Measurements from ENCODE around the gene MIGA2.

MIGA2 gene

DNA sequence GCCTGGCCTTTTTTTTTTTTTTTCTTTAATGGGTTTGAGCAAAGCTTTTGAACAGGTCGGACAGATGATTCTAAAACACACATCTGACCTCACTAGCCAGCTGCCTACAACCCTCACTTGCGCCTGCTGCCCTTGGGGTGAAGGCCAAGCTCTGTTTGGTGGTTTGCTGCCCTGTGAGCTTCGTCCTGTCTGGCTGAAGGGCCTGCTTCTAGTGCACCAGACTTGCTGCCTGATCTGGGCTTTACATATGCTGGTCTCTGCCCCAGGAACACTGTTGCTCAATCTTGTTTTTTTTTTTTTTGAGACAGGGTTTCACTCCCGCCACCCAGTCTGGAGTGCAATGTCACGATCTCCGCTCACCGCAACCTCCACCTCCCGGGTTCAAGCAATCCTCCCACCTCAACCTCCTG lies 28.1 kb downstream of the MIGA2 start:
- no peaks in the 10 kb centered on the region; the same call in 1 of the 2 replicates for H3K36me3 ChIP-seq (ENCODE audit: insufficient read depth, low read length)

GRCh38 chr9:129068110-129068509 lies 31.7 kb downstream of the MIGA2 start:
- H3K4me1 ChIP-seq (ENCODE audit: insufficient read depth, low read length), result peaks cover 22% of the 10 kb centered on the region
- H3K9ac ChIP-seq (ENCODE audit: low read depth, low read length), result no peak overlapping the region
- H3K36me3 ChIP-seq (ENCODE audit: insufficient read depth, low read length), result no peaks in the 10 kb centered on the region; the same call in 1 of the 2 replicates
- no peaks in the 10 kb centered on the region for H3K9me3 ChIP-seq (ENCODE audit: control insufficient read depth, insufficient read depth, low read length)

More for the DNA sequence above, 28.1 kb downstream of the MIGA2 start:
- Histone ChIP-seq H3K9ac (ENCODE audit: low read depth, low read length) (no peak overlapping the region), H3K9me3 (ENCODE audit: control insufficient read depth, insufficient read depth, low read length) (no peaks in the 10 kb centered on the region), H3K4me1 (ENCODE audit: insufficient read depth, low read length) (no peaks in the 10 kb centered on the region)

GRCh38 chr9:129068990-129069861 lies 32.8 kb downstream of the MIGA2 start:
- no peak overlapping the region for H3K9ac ChIP-seq (ENCODE audit: low read depth, low read length)
- H3K36me3 ChIP-seq (ENCODE audit: insufficient read depth, low read length), result no peaks in the 10 kb centered on the region; the same call in 1 of the 2 replicates
- H3K9me3 ChIP-seq (ENCODE audit: control insufficient read depth, insufficient read depth, low read length), result no peaks in the 10 kb centered on the region
- H3K4me1 ChIP-seq (ENCODE audit: insufficient read depth, low read length), result peaks cover 22% of the 10 kb centered on the region

DNA sequence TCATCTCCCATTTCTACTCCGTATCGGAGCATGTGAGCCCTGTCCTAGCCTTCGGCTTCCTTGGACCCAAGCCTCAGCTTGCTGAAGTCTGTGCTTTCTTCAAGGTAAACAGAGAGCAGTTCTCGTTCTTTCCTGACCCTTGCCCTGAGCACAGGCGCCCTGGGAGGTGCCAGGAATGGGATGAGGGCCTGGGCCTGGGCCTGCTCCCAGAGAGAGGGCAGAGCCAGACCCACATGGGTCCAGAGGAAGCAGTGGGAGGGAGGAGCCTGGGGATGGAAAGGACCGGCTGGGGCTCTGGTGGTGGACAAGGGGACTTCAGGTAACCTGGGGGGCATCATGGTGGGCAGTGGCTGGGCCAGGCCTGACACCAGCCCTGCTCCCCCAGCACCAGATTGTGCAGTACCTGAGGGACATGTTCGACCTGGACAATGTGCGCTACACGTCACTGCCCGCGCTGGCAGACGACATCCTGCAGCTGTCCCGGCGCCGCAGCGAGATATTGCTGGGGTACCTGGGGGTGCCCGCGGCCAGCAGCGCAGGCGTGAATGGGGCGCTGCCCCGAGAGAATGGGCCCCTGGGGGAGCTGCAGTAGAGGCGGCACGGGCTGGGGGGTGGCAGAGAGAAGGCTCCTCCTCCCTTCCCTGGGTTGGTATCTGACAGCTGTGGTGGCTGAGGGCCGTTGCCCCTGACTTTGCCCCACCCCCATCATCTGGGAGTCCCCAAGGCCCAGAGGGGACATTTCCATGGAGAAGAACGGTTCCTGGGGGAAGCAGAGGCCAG lies 33.6 kb downstream of the MIGA2 start:
- peaks cover 22% of the 10 kb centered on the region for H3K4me1 ChIP-seq (ENCODE audit: insufficient read depth, low read length)
- H3K9me3 ChIP-seq (ENCODE audit: control insufficient read depth, insufficient read depth, low read length), result no peaks in the 10 kb centered on the region
- H3K9ac ChIP-seq (ENCODE audit: low read depth, low read length), result no peak overlapping the region
- H3K36me3 ChIP-seq (ENCODE audit: insufficient read depth, low read length), result no peaks in the 10 kb centered on the region; the same call in 1 of the 2 replicates

GRCh38 chr9:129070696-129071525 lies 34.5 kb downstream of the MIGA2 start:
- Histone ChIP-seq H3K4me1 (ENCODE audit: insufficient read depth, low read length) (peaks cover 22% of the 10 kb centered on the region), H3K9ac (ENCODE audit: low read depth, low read length) (no peak overlapping the region), H3K36me3 (ENCODE audit: insufficient read depth, low read length) (no peaks in the 10 kb centered on the region; the same call in 1 of the 2 replicates)

DNA sequence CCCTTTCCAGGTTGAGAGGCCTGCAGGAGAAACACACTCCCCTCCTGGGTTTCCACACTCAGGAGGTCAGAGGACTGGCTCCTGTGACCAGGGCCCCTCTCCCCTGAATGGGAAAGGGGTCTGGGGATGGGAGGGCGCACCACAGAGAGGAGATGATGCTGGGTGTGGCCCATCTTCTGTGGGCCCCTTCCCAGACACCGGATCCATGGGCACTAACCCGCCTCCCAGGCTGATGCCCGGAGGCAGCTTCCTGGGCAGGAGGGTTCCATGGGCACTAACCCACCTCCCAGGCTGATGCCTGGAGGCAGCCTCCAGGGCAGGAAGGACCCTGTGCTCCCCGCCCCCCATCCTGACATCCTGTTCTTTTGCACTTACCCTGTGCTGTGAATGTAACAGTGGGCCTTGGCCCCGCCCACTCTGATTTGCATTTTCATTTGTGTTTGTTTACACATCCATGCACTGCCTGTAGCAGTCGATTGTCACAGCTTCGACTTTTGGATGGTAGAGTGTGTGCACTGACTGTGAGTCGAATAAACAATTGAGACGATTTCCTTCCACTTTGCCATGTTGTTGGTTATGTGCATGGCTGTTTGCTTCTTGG lies 35.2 kb downstream of the MIGA2 start:
- Histone ChIP-seq H3K9ac (ENCODE audit: low read depth, low read length) (peak overlapping the region; percentile 12; the same call in 1 of the 2 replicates), H3K9me3 (ENCODE audit: control insufficient read depth, insufficient read depth, low read length) (no peaks in the 10 kb centered on the region), H3K4me1 (ENCODE audit: insufficient read depth, low read length) (peaks cover 22% of the 10 kb centered on the region), H3K36me3 (ENCODE audit: insufficient read depth, low read length) (no peaks in the 10 kb centered on the region)

More at GRCh38 chr9:129070696-129071525, 34.5 kb downstream of the MIGA2 start:
- H3K9me3 ChIP-seq (ENCODE audit: control insufficient read depth, insufficient read depth, low read length), result no peaks in the 10 kb centered on the region

DNA sequence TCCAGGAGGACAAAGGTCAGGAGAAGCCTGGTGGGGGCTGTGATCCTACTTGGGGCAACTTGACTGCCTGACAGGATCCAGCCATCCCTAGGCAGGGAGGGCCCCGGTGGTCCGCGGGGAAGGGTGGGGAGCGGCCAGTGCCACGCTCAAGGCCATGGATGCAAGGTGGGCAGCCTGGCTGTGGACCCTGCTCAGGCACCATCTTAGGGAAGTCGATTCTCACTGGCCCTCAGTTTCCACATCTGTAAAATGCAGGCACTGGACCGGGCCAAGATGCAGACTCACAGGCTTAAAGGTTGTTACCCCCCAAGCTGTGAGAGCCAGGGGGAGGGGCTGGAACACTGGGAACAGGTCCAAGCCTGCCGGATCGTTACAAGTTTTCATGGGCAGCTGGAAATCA lies 35.7 kb downstream of the MIGA2 start:
- Histone ChIP-seq H3K36me3 (ENCODE audit: insufficient read depth, low read length) (no peaks in the 10 kb centered on the region), H3K4me1 (ENCODE audit: insufficient read depth, low read length) (peaks cover 22% of the 10 kb centered on the region), H3K9me3 (ENCODE audit: control insufficient read depth, insufficient read depth, low read length) (no peaks in the 10 kb centered on the region), H3K9ac (ENCODE audit: low read depth, low read length) (peak overlapping the region; percentile 12; the same call in 1 of the 2 replicates)

DNA sequence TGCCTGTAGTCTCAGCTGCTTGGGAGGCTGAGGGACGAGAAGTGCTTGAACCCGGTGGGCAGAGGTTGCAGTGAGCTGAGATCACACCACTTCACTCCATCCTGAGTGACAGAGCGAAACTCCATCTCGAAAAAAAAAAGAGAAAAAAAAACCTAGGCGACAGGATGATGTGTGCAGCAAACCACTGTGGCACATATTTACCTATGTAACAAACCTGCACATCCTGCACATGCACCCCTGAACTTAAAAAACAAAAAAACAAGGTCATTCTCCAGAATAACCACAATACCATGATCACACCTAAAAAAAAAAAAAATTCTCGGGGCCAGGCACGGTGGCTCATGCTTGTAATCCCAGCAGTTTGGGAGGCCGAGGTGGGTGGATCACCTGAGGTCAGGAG lies 37.0 kb downstream of the MIGA2 start:
- Histone ChIP-seq H3K36me3 (ENCODE audit: insufficient read depth, low read length) (no peaks in the 10 kb centered on the region), H3K9me3 (ENCODE audit: control insufficient read depth, insufficient read depth, low read length) (no peaks in the 10 kb centered on the region), H3K9ac (ENCODE audit: low read depth, low read length) (no peak overlapping the region), H3K4me1 (ENCODE audit: insufficient read depth, low read length) (peaks cover 22% of the 10 kb centered on the region)

DNA sequence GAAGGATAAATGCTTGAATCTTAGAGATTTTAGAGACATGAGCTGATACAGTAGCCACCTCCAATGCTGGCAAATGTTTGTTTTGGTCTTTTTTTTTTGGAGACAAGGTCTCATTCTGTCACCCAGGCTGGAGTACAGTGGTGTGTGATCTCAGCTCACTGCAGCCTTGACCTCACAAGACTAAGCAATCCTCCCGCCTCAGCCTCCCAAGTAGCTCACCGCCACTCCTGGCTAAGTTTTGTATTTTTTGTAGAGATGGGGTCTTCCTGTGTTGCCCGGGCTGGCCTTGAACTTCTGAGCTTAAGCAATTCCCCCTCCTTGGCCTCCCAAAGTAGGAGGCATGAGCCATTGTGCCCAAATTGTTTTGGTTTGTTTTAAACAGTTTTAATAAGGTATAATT lies 37.7 kb downstream of the MIGA2 start:
- Histone ChIP-seq H3K36me3 (ENCODE audit: insufficient read depth, low read length) (no peaks in the 10 kb centered on the region), H3K4me1 (ENCODE audit: insufficient read depth, low read length) (peaks cover 22% of the 10 kb centered on the region), H3K9ac (ENCODE audit: low read depth, low read length) (no peak overlapping the region), H3K9me3 (ENCODE audit: control insufficient read depth, insufficient read depth, low read length) (no peaks in the 10 kb centered on the region)

- no peaks in the 10 kb centered on the region for H3K36me3 ChIP-seq (ENCODE audit: insufficient read depth, low read length)
- no peak overlapping the region for H3K9ac ChIP-seq (ENCODE audit: low read depth, low read length)
These were observed 39.7 kb downstream of the MIGA2 start for GRCh38 chr9:129075996-129076639.

DNA sequence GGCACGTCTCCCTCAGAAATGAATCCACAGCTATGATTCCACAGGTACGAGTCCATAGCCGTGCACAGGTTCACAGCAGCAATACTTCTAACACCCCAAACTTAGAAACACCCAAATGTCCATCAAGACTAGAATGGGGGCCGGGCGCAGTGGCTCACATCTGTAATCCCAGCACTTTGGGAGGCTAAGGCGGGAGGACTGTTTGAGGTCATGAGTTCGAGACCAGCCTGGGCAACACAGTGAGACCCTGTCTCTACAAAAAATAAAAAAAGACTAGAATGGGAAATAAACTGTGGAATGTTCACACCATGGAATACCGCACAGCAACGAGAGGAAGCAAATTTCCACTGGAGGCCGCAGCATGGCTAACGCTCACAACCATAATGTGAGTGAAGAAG lies 40.2 kb downstream of the MIGA2 start:
- Histone ChIP-seq H3K9me3 (ENCODE audit: control insufficient read depth, insufficient read depth, low read length) (no peaks in the 10 kb centered on the region), H3K9ac (ENCODE audit: low read depth, low read length) (no peak overlapping the region), H3K4me1 (ENCODE audit: insufficient read depth, low read length) (peaks cover 8% of the 10 kb centered on the region), H3K36me3 (ENCODE audit: insufficient read depth, low read length) (no peaks in the 10 kb centered on the region)

More at GRCh38 chr9:129075996-129076639, 39.7 kb downstream of the MIGA2 start:
- H3K9me3 ChIP-seq (ENCODE audit: control insufficient read depth, insufficient read depth, low read length), result no peaks in the 10 kb centered on the region
- peaks cover 13% of the 10 kb centered on the region for H3K4me1 ChIP-seq (ENCODE audit: insufficient read depth, low read length)

- H3K4me1 ChIP-seq (ENCODE audit: insufficient read depth, low read length), result peaks cover 8% of the 10 kb centered on the region
- H3K9ac ChIP-seq (ENCODE audit: low read depth, low read length), result no peak overlapping the region
- H3K36me3 ChIP-seq (ENCODE audit: insufficient read depth, low read length), result no peaks in the 10 kb centered on the region
- no peaks in the 10 kb centered on the region for H3K9me3 ChIP-seq (ENCODE audit: control insufficient read depth, insufficient read depth, low read length)
These were observed 40.8 kb downstream of the MIGA2 start for GRCh38 chr9:129077236-129077635.

- Histone ChIP-seq H3K36me3 (ENCODE audit: insufficient read depth, low read length) (no peaks in the 10 kb centered on the region), H3K9ac (ENCODE audit: low read depth, low read length) (no peak overlapping the region), H3K9me3 (ENCODE audit: control insufficient read depth, insufficient read depth, low read length) (no peaks in the 10 kb centered on the region), H3K4me1 (ENCODE audit: insufficient read depth, low read length) (peaks cover 6% of the 10 kb centered on the region)
These were observed 42.5 kb downstream of the MIGA2 start for GRCh38 chr9:129078691-129079503.
